NCI-H2196 treated with DMSO at 0.1 percent for 48 hours (cell line): ENCODE measurements around the gene RBBP4.
"Not testable (repeated sequence)": the region's sequence is repeated elsewhere in the genome, so short reads cannot be mapped to it uniquely, and the experiment has no call there.

Experiments used
- DNase-seq: peaks from one replicate; lab custom pipeline; 2025; ENCODE audit not compliant: unreplicated experiment; lab: John Stamatoyannopoulos, UW

RBBP4 gene

GRCh38 chr1:32650752-32651460 lies at the start of gene RBBP4:
RBBP4 (plus strand) TSS chr1:32651208; CDS start chr1:32651307, 99 bp downstream.
- DNase-seq = peak; percentile 99

DNA sequence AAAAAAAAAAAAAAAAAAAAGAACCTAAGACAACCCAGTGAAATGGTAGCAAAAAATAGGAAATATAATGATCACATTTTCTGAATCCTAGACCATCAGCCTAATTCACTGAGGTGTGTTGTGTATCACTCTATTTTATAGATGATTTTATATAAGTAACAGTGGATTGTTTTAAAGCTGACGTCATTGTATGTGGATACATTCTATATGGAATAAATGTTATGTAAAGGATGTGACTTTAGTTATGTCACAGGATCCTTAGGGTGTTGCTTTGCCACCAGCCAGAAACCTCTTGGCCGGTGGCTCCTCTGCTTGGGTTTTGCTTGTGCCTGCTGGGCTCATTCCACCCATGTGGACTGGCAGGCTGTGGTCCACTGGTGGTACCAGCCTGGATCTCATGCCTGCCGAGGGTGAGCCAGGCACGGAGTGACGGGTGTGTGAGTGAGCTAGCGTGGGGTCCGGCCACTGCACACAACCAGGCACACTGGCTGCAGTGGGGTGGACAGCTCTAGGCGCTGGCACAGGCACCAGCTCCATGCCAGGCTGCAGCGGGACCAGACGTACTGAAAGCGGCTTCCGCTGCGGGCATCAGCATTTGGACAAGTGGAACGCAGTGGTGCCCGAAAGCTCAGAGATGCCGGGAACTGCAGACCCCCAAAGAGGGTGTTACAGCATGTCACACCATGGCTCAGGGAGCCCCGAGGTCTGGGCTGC lies 45.1 kb upstream of the RBBP4 start:
- no peak for DNase-seq

DNA sequence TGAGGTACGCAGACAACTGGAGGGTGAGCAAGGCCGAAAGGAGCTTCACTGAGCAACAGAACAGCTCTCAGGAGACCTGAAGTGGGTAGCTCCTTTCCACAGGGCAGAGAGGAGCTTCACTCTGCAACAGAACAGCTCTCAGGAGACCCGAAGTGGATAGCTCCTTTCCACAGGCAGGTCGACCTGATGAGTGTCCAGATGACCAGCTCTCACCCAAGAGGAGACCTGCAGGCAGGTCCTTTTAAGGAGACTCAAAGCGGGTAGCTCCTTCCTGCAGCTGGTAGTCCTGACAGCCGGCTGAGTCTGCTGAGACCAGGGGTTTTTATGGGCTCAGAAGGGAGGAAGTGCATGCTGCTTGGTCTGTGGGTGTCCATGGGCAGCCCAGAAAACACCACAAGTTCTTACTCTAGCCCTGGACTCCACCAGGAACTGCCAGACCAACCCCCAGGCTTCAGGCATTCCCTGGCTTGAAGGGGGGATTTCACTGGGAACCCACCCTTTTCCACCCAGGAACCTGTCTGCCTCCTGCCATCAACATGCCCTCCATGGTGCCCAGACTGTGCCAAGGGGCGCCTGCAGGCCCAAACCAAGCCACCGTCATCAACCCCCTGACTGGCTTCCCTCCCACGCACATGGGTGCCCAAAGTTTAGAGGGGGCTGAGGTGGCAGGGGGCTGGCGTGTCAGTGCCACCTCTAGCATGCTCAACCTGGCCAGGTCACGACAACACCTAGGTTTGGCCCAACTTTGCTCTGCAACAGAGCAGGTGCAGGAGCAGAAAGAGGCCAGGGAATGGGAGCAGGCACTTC lies 44.2 kb upstream of the RBBP4 start:
- no peak for DNase-seq

GRCh38 chr1:32609180-32609579 lies 41.8 kb upstream of the RBBP4 start:
- no peak for DNase-seq

DNA sequence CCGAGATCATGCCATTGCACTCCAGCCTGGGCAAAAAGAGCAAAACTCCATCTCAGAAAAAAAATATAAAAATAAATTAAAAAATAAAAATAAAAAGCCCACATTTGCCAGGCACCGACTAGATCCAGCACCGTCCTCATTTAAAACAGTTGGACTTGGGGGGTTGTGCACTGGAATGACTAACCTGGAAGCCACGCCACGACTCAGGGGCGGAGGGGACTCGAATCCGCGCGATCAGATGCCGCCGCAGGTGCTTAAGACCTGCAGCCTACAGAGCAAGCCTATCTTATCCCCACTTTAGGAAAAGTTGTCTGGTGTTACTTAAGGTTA lies 39.2 kb upstream of the RBBP4 start:
- no peak for DNase-seq

GRCh38 chr1:32612189-32612881 lies 38.7 kb upstream of the RBBP4 start:
- DNase-seq = peak; percentile 56

- no peak for DNase-seq
Observed at GRCh38 chr1:32613472-32613871, 37.5 kb upstream of the RBBP4 start.

DNA sequence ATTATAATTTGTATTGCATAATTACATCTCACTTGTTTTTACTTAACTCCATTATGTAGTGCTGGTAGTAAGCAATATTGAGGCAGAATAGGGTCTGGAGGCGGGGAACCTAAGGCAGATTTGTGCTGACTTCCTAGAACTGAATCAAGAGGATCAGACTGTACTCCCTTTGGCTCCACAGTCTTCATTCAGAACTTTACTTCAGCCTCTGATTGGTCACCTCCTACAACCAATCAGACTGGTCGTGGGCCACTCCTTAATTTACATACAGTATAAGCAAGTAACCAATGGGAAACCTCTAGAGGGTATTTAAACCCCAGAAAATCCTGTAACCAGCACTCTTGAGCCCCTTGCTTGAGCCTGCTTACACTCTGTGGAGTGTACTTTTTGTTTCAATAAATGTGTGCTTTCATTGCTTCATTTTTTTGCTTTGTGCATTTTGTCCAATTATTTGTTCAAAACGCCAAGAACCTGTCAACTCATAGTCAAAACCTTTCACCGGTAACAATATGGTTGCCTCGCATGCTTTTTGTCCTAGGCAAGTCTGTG lies 32.3 kb upstream of the RBBP4 start:
- no peak for DNase-seq

DNA sequence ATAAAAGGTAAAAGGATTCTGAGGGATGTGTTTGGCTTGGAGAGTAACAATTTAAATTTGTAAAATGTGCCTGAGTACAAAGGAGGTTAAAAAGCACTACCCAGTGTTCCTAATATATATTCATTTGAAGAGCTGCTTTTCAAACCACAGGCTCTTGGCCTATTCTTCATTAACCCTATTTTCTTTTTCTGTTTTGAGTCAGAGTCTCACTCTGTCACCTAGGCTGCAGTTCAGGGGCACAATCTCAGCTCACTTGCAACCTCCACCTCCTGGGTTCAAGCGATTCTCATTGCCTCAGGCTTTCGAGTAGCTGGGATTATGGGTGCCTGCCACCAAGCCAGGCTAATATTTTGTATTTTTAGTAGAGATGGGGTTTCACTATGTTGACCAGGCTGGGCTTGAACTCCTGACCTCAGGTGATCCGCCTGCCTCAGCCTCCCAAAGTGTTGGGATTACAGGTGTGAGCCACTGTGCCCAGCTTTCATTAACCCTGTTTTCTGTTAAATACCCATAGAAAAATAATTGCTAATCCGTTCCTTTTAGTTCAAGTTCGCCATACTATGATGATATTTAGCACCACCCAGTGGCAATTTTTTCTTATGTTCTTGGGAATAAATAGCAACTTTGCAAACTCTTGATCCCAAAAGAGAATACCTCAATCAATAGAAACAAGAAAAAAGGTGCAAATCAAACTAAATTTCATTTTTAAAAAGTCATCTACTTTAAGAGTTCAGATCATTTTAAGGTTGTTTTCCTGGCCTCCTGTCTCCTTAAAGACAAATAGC lies 31.1 kb upstream of the RBBP4 start:
- no peak for DNase-seq

- DNase-seq = no peak
Observed at GRCh38 chr1:32622205-32622604, 28.8 kb upstream of the RBBP4 start.

GRCh38 chr1:32622806-32623681 lies 28.0 kb upstream of the RBBP4 start:
- no peak for DNase-seq

DNA sequence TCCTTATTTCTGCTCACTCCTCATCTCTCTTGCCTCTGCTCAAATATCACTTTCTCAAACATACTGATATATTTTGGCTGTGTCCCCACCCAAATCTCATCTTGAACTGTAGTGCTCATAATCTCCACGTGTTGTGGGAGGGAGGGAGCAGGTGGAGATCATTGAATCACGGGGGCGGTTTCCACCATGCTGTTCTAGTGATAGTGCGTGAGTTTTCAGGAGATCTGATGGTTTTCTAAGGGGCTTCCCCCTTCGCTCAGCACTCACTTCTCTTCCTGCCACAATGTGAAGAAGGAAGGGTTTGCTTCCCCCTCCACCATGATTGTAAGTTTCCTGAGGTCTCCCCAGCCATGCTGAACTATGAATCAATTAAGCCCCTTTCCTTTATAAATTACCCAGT lies 27.2 kb upstream of the RBBP4 start:
- DNase-seq = no peak

GRCh38 chr1:32626176-32626575 lies 24.8 kb upstream of the RBBP4 start:
- DNase-seq = no peak

GRCh38 chr1:32627596-32628162 lies 23.3 kb upstream of the RBBP4 start:
- DNase-seq = no peak

DNA sequence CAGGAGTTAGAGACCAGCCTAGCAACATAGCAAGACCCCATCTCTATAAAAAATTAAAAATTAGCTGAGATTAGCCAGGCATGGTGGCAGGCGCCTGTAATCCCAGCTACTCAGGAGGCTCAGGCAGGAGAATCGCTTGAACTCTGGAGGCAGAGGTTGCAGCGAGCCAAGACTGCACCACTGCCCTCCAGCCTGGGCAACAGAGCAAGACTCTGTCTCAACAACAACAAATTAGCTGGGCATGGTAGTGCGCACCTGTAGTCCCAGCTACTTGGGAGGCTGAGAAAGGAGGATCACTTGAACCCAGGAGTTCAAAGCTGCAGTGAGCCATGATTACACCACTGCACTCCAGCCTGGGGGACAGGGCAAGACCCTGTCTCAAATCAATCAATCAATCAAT lies 20.8 kb upstream of the RBBP4 start:
- not testable (repeated sequence) for DNase-seq

- no peak for DNase-seq
Observed at GRCh38 chr1:32632829-32633228, 18.2 kb upstream of the RBBP4 start.

- no peak for DNase-seq
Observed at GRCh38 chr1:32635508-32636277, 15.3 kb upstream of the RBBP4 start.

- DNase-seq = no peak
Observed at GRCh38 chr1:32636914-32637645, 13.9 kb upstream of the RBBP4 start.
